OCI-LY3 (cell line): ENCODE results near the gene EXOC7.
"Not testable (repeated sequence)": the region's sequence is repeated elsewhere in the genome, so short reads cannot be mapped to it uniquely, and the experiment has no call there.

Experiments
- H2AFZ ChIP-seq: fragments of 200-600, 300-600 bp; shearing (Covaris generic); 2 replicates; pipeline ENCODE4 v1.6.0; 2014; ENCODE audit warnings: antibody characterized with exemption, low read depth, low read length
- H3K27ac ChIP-seq: fragments of 200-600, 300-600 bp; sonication (generic); 2 replicates; pipeline ENCODE4 v1.5.1; 2014; ENCODE audit warnings: mild to moderate bottlenecking, low read length, moderate library complexity, mixed read lengths
- H3K27me3 ChIP-seq: fragments of 200-600, 300-600 bp; sonication (generic); 2 replicates; pipeline ENCODE4 v1.6.1; 2014; ENCODE audit warnings: low read depth, low read length, mixed read lengths
- H3K36me3 ChIP-seq: fragments of 200-600, 300-600 bp; sonication (generic); replicated peaks from 2 replicates; pipeline ENCODE3; 2014; ENCODE audit warnings: low read depth, low read length, mixed read lengths
- H3K4me1 ChIP-seq: fragments of 300-600, 200-600 bp; sonication (generic); 2 replicates; pipeline ENCODE4 v1.6.1; 2014; ENCODE audit warnings: low read length, mixed read lengths
- H3K4me2 ChIP-seq: fragments of 200-600, 300-600 bp; sonication (generic); 2 replicates; pipeline ENCODE4 v1.6.1; 2014; ENCODE audit warnings: low read length, mixed read lengths
- H3K4me3 ChIP-seq: fragments of 300-600, 200-600 bp; sonication (generic); 2 replicates; pipeline ENCODE4 v1.5.1; 2014; ENCODE audit warnings: antibody characterized with exemption, mild to moderate bottlenecking, low read length, moderate library complexity
- H3K79me2 ChIP-seq: fragments of 300-600, 200-600 bp; shearing (Covaris generic); 2 replicates; pipeline ENCODE4 v1.6.1; 2014; ENCODE audit warnings: mild to moderate bottlenecking, low read length, mixed read lengths
- H3K9ac ChIP-seq: fragments of 300-600, 200-600 bp; shearing (Covaris generic); 2 replicates; pipeline ENCODE4 v1.6.0; 2014; ENCODE audit warnings: mild to moderate bottlenecking, low read length, moderate library complexity
- H3K9me3 ChIP-seq: fragments of 200-600, 300-600 bp; shearing (Covaris generic); 2 replicates; pipeline ENCODE4 v1.6.1; 2014; ENCODE audit warnings: low read length, mixed read lengths; ENCODE audit not compliant: insufficient read depth
- H4K20me1 ChIP-seq: fragments of 200-600, 300-600 bp; sonication (generic); 2 replicates; pipeline ENCODE4 v1.6.1; 2016; ENCODE audit warnings: low read length, mixed read lengths; ENCODE audit not compliant: insufficient read depth
- CTCF ChIP-seq: fragments of 200-600, 300-600 bp; sonication (generic); IDR thresholded peaks from 2 replicates; pipeline ENCODE4 v1.5.1; 2014; ENCODE audit warnings: antibody characterized with exemption, low read length, low read depth
- EZH2phosphoT487 ChIP-seq: fragments of 200-600 bp; shearing (Covaris generic); IDR thresholded peaks from 2 replicates; pipeline ENCODE4 v1.6.1; 2018; ENCODE audit warnings: antibody characterized with exemption, mixed run types, low read depth

EXOC7 gene

GRCh38 chr17:76048025-76048605, 55.5 kb downstream of the EXOC7 start:
- Histone ChIP-seq H3K4me2 (no peak overlapping the region), H2AFZ (no peak overlapping the region), H3K36me3 (peaks cover 49% of the 10 kb centered on the region), H3K9ac (no peak overlapping the region), H3K27me3 (no peaks in the 10 kb centered on the region), H3K27ac (no peak overlapping the region), H3K9me3 (no peaks in the 10 kb centered on the region), H3K79me2 (no peaks in the 10 kb centered on the region), H4K20me1 (no peaks in the 10 kb centered on the region; the same call in 1 of the 2 replicates), H3K4me1 (no peaks in the 10 kb centered on the region), H3K4me3 (no peak overlapping the region)
- TF ChIP-seq EZH2phosphoT487: no peak
- TF ChIP-seq CTCF: no peak

GRCh38 chr17:76046064-76046463, 57.5 kb downstream of the EXOC7 start:
- no peaks in the 10 kb centered on the region for H3K79me2 ChIP-seq
- no peaks in the 10 kb centered on the region for H3K9me3 ChIP-seq
- H3K27ac ChIP-seq: no peak overlapping the region
- no peaks in the 10 kb centered on the region for H3K27me3 ChIP-seq
- H3K4me2 ChIP-seq: no peak overlapping the region
- no peaks in the 10 kb centered on the region for H3K4me1 ChIP-seq
- H4K20me1 ChIP-seq: no peaks in the 10 kb centered on the region
- TF ChIP-seq CTCF: no peak
- no peak for TF ChIP-seq EZH2phosphoT487
- H2AFZ ChIP-seq: no peak overlapping the region
- H3K9ac ChIP-seq: no peak overlapping the region
- peaks cover 52% of the 10 kb centered on the region for H3K36me3 ChIP-seq
- no peak overlapping the region for H3K4me3 ChIP-seq

- peaks cover 49% of the 10 kb centered on the region for H3K36me3 ChIP-seq
- not testable (repeated sequence) for H3K27me3 ChIP-seq, H3K4me2 ChIP-seq, H2AFZ ChIP-seq, H3K79me2 ChIP-seq, H3K4me1 ChIP-seq, H4K20me1 ChIP-seq, H3K9me3 ChIP-seq, H3K27ac ChIP-seq, H3K9ac ChIP-seq, H3K4me3 ChIP-seq
Observed at GRCh38 chr17:76044475-76045007, 59.0 kb downstream of the EXOC7 start.

GRCh38 chr17:76042868-76043267, 60.7 kb downstream of the EXOC7 start:
- not testable (repeated sequence) for H3K4me3 ChIP-seq, H3K79me2 ChIP-seq, H3K4me1 ChIP-seq, H3K9ac ChIP-seq, H2AFZ ChIP-seq, H3K27me3 ChIP-seq, H3K4me2 ChIP-seq, H4K20me1 ChIP-seq, H3K9me3 ChIP-seq, H3K27ac ChIP-seq
- peaks cover 48% of the 10 kb centered on the region for H3K36me3 ChIP-seq

GRCh38 chr17:76040376-76040775, 63.2 kb downstream of the EXOC7 start:
- H3K4me2 ChIP-seq: no peak overlapping the region
- peaks cover 41% of the 10 kb centered on the region for H3K36me3 ChIP-seq
- no peaks in the 10 kb centered on the region for H3K27me3 ChIP-seq
- no peak overlapping the region for H3K4me3 ChIP-seq
- TF ChIP-seq CTCF (no peak), EZH2phosphoT487 (no peak)
- no peak overlapping the region for H3K9ac ChIP-seq
- H4K20me1 ChIP-seq: no peaks in the 10 kb centered on the region
- H3K79me2 ChIP-seq: no peaks in the 10 kb centered on the region
- no peaks in the 10 kb centered on the region for H3K4me1 ChIP-seq
- no peaks in the 10 kb centered on the region for H3K9me3 ChIP-seq
- no peak overlapping the region for H3K27ac ChIP-seq
- H2AFZ ChIP-seq: no peak overlapping the region
